LNCaP clone FGC (cell line): Measurements from ENCODE around the gene AP4S1.
"Not testable (repeated sequence)": the region's sequence is repeated elsewhere in the genome, so short reads cannot be mapped to it uniquely, and the experiment has no call there.

Experiments used
- DNase-seq: peaks from one replicate; pipeline ENCODE4 v3.0.0-alpha.2; 2011; ENCODE audit warnings: low read depth
- H3K4me3 ChIP-seq: 2 replicates; pipeline ENCODE4 v1.5.1; 2011; ENCODE audit warnings: mild to moderate bottlenecking, low read depth, low read length, control low read depth
- TF ChIP-seq, protein P1 (sequence below): IDR thresholded peaks from 2 replicates; pipeline ENCODE4 v1.5.1; 2012; ENCODE audit warnings: mild to moderate bottlenecking; ENCODE audit not compliant: control insufficient read depth, insufficient read depth; ENCODE audit errors: extremely low read depth

Gene AP4S1, protein sequence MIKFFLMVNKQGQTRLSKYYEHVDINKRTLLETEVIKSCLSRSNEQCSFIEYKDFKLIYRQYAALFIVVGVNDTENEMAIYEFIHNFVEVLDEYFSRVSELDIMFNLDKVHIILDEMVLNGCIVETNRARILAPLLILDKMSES

DNA sequence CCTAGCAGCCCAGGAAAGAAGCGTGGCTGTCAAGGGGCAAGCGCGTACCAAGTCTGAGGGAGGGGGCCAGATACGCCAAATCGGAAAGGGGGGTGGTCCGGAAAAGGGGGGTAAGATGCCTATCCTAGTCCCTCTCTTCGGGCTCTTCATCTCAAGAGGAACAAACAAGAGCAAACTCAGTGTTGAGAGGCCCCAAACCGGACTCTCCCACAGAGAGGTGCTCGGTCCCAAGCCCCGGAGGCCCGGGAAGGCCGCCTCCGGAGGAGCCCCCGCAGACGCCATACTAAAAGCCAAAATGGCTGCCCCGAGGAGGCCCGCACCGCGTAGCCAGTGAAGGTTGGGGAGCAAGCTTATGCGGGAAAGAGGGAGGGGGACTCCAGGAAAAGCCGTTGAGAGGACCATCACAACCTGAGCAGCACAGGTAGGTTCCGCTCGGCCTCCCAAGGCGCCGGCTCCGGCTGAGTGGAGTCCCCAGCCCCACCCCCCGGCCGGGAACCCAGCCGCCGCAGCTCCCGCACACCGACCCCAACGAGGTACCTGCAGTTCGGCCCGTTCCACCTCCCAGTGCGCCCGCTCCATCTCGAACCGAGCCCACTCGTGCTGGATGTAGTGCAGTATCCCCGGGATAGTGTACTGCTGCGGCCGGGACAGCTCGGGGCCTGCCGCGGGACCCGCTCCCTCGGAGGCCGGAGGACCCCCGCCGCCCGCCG is at the start of gene AP4S1:
AP4S1 (plus strand) TSS at position 283 of the 710 bp plus-strand sequence. CDS start 40,548 bp downstream, outside the sequence.
- no peak for DNase-seq
- TF ChIP-seq, protein P1, sequence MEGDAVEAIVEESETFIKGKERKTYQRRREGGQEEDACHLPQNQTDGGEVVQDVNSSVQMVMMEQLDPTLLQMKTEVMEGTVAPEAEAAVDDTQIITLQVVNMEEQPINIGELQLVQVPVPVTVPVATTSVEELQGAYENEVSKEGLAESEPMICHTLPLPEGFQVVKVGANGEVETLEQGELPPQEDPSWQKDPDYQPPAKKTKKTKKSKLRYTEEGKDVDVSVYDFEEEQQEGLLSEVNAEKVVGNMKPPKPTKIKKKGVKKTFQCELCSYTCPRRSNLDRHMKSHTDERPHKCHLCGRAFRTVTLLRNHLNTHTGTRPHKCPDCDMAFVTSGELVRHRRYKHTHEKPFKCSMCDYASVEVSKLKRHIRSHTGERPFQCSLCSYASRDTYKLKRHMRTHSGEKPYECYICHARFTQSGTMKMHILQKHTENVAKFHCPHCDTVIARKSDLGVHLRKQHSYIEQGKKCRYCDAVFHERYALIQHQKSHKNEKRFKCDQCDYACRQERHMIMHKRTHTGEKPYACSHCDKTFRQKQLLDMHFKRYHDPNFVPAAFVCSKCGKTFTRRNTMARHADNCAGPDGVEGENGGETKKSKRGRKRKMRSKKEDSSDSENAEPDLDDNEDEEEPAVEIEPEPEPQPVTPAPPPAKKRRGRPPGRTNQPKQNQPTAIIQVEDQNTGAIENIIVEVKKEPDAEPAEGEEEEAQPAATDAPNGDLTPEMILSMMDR, result no peak
- H3K4me3 ChIP-seq, result peak within 1 kb of the TSS; percentile 79

DNA sequence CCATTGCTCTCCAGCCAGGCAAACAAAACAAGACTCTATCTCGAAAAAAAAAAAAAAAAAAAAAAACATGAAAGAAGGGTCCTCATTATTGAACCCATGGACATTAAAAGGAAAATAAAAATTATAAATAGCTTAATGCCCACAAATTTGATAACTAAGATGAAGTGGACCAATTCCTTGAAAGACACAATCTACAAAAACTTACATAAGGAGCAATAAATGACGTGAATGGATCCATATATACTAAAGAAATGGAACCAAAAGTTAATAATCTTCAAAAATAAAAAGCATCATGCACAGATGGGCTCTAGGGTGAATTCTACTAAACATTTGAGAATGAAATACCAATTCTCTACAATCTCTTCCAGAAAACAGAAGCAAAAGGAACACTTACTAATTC is 47.7 kb upstream of the AP4S1 start:
- TF ChIP-seq, protein P1, result no peak
- no peak for DNase-seq
- no peak overlapping the region for H3K4me3 ChIP-seq

- TF ChIP-seq, protein P1, result peak; percentile 58
- DNase-seq, result peak; percentile 58
Measured at GRCh38 chr14:30980106-30980704, 45.2 kb upstream of the AP4S1 start.

DNA sequence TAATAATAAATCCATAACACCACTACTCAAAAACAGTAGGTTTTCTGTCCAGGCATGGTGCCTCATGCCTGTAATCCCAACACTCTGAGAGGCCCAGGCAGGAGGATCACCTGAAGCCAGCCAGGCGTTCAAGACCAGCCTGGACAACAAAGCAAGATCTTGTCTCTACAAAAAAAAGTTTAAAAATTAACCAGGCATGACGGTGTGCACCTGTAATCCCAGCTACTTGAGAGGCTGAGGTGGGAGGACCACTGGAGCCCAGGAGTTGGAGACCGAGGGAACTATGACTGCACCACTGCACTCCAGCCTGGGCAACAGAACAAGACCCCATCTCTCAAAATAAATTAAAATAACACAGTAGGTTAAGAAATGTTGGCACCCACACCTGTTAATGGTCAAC is 44.5 kb upstream of the AP4S1 start:
- TF ChIP-seq, protein P1, result no peak
- DNase-seq, result no peak
- H3K4me3 ChIP-seq, result no peak overlapping the region

More at GRCh38 chr14:30980106-30980704, 45.2 kb upstream of the AP4S1 start:
- H3K4me3 ChIP-seq, result not testable (repeated sequence)

DNA sequence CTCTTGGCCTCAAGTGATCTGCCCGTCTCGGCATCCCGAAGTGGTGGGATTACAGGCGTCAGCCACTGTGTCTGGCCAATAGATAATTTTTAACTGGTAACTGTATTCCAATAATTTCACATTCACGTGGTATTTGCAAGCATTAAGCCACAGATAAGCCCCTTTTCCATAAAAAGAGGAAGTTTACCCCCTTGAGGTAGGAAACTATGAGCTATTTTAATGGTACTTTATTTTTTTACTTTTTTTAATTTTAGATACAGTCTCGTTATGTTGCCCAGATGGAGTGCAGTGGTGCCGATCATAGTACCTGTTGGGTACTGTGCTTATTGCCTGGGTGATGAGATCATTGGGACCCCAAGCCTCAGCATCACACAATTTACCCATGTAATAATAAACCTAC is 42.9 kb upstream of the AP4S1 start:
- H3K4me3 ChIP-seq, result no peak overlapping the region
- DNase-seq, result no peak
- TF ChIP-seq, protein P1, result no peak

- TF ChIP-seq, protein P1, result no peak
- DNase-seq, result no peak
- no peak overlapping the region for H3K4me3 ChIP-seq
Measured at GRCh38 chr14:30983858-30984257, 41.6 kb upstream of the AP4S1 start.

DNA sequence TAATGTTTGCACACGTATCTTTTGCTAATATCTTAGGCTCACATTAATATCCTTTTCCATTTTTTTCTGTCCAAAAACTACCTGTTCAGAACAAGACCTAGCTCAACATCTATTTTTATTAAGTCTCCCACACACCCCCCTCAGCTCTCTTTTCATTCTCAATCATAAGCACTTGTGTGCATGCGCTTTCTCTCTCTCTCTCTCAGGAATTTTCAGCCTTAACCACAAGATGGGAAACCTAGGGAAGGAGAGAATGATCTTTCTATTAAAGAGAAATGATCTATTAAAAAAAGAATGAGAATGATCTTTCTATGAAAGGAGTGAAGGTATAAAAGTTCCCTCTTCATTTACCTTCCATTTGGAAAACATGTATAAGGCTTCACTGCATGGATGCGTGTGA is 39.7 kb upstream of the AP4S1 start:
- DNase-seq, result no peak
- no peak overlapping the region for H3K4me3 ChIP-seq
- TF ChIP-seq, protein P1, result no peak
